GM19468 (cell line): Measurements from ENCODE around the gene TADA2B.

Experiments used
- ATAC-seq: cut with Tn5 transposase; IDR thresholded peaks from one replicate; pipeline ENCODE4 v1.9.1; 2021; ENCODE audit warnings: mild to moderate bottlenecking, moderate library complexity, moderate number of reproducible peaks; ENCODE audit not compliant: unreplicated experiment; ENCODE audit errors: extremely low read depth

The TADA2B gene

GRCh38 chr4:7017446-7018048, 25.6 kb upstream of the TADA2B start:
- no peak for ATAC-seq

GRCh38 chr4:7018281-7018680, 24.9 kb upstream of the TADA2B start:
- ATAC-seq = no peak

GRCh38 chr4:7019367-7019766, 23.8 kb upstream of the TADA2B start:
- no peak for ATAC-seq

- ATAC-seq = no peak
These were observed 22.9 kb upstream of the TADA2B start for GRCh38 chr4:7020290-7020689.

- no peak for ATAC-seq
These were observed 22.3 kb upstream of the TADA2B start for GRCh38 chr4:7020856-7021255.

DNA sequence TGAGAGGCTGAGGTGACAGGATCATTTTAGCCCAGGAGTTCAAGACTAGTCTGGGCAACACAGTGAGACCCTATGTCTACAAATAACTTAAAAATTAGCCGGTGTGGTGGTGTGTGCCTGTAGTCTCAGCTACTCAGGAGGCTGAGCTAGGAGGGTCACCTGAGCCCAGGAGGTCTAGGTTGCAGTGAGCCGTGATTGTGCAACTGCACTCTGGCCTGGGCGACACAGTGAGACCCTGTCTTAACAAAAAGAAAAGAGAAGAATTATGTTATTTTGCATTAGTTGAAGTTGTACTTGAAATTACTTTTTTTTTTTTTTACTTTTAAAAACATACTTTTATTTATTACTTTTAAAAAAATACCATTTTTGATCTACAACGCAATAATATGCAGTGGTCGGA, 21.8 kb upstream of the TADA2B start:
- no peak for ATAC-seq

DNA sequence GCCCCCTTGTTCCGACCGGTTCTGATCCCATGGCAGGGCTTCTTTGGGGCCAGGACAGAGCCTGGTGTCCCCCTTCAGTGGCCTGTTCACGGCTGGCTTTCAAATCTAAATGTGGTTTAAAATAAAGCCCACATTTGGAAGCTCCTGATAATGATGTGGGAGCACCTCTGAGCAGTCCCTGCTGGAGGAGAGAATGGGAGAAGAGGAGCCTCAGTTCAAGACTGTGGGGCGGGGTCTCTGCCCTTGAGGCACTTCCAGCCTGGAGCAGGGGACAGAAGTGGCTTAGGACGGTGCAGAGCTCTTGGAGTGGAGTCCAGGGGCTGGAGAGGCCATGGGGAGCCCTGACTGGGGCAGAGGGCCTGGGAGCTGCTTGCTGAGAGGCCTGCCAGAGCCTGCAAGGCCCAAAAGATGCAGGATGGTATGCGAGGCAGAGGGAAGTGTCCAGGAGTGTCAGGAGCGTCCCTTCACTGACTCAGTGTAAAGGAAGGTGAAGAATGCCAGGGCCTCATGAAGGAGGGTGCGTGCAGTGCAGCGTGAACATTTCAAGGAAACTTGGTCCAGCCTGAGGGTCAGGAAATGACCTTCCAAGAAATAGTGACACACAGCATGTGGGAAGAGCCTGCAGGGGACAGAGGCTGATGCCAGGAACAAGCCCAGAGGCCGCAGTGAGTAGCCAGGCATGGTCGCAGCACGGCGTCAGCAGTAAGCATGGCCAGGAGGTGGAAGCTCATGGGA, 21.1 kb upstream of the TADA2B start:
- ATAC-seq = no peak

GRCh38 chr4:7023486-7023885, 19.7 kb upstream of the TADA2B start:
- no peak for ATAC-seq

- no peak for ATAC-seq
These were observed 19.3 kb upstream of the TADA2B start for GRCh38 chr4:7023901-7024300.

- ATAC-seq = no peak
These were observed 18.8 kb upstream of the TADA2B start for GRCh38 chr4:7024336-7024890.

- no peak for ATAC-seq
These were observed 18.1 kb upstream of the TADA2B start for GRCh38 chr4:7025040-7025602.

- no peak for ATAC-seq
These were observed 17.1 kb upstream of the TADA2B start for GRCh38 chr4:7026107-7026506.

GRCh38 chr4:7027284-7027683, 15.9 kb upstream of the TADA2B start:
- ATAC-seq = no peak

- ATAC-seq = no peak
These were observed 15.3 kb upstream of the TADA2B start for GRCh38 chr4:7027913-7028312.

GRCh38 chr4:7029212-7029611, 14.0 kb upstream of the TADA2B start:
- no peak for ATAC-seq

DNA sequence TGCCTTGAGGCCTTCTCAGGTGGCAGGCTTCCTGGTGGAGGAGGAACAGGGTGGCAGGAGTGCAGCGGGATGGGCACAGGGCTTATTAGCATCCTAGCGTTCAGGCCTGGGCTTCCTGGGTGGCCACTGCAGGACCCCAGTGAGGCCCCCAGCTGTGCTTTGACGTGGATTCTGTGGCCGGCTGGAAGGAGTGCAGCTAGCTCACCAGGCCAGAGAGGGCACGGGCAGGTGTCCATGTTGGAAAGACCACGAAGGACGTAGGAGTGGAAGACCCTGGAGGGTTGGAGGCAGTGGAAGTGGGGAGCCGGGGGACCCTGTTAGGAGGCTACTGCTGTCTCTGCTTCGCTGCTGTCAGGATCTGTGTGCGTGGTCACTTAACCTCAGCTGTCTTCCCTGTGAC, 13.3 kb upstream of the TADA2B start:
- no peak for ATAC-seq

DNA sequence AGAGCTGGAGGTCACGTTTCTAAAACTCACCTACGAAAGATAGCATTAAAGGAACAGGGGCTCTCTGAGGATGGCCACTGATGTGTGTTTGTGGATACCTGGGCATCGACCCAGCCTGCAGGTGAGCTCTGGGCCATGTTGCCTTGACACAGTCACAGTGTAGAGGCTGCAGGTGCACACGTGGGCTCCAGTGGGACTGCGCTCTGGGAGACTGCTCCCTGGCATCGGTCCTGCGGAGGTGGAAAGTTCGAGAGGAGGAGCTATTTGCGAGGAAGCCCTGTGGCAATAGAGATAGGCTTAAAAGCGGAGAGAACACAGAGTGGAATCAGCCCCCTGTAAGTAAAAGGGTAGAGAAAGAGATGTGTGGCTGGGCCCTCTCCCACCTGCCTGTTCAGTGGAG, 12.3 kb upstream of the TADA2B start:
- ATAC-seq = no peak

GRCh38 chr4:7031558-7032449, 11.4 kb upstream of the TADA2B start:
- ATAC-seq = no peak

DNA sequence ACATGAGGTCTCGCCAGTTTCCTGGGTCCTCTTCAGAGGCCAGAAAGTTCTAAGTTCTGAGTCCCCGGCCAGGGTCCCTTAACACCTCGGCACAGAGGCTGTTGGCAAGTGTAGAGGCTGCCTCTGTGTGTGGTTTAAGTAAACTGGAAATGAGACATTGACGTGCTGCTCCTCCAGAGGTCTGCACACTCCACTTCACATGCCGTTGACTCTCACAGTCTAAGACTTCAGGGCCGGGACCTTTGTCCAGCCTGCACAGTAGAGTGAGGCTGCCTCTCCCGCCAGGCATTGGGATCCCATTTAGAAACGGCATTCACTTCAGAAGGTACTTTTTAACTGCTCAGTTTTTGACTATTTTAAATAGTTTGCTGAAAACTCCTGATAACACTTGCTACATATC, 10.6 kb upstream of the TADA2B start:
- no peak for ATAC-seq

- no peak for ATAC-seq
These were observed 8.7 kb upstream of the TADA2B start for GRCh38 chr4:7034262-7035081.
